Iris pigment epithelial cell (primary cell): ENCODE results near the gene SPAG4.

Experiments
- DNase-seq: peaks from one replicate; pipeline ENCODE4 v3.0.0-alpha.2; 2011; ENCODE audit warnings: low read depth

SPAG4 gene

GRCh38 chr20:35657271-35657670, 41.6 kb downstream of the SPAG4 start:
- no peak for DNase-seq

- no peak for DNase-seq
These were observed 44.7 kb downstream of the SPAG4 start for GRCh38 chr20:35660122-35660937.

- peak; percentile 24 for DNase-seq
These were observed 45.4 kb downstream of the SPAG4 start for GRCh38 chr20:35661053-35661452.

- DNase-seq: no peak
These were observed 46.3 kb downstream of the SPAG4 start for GRCh38 chr20:35661908-35662307.

GRCh38 chr20:35662551-35662950, 46.9 kb downstream of the SPAG4 start:
- no peak for DNase-seq

GRCh38 chr20:35663516-35664465, 48.2 kb downstream of the SPAG4 start:
- peak; percentile 37 for DNase-seq

GRCh38 chr20:35664466-35665206, 49.0 kb downstream of the SPAG4 start, which contains the start of the genes CPNE1 and RBM12:
TSS of gene CPNE1 (minus strand) at chr20:35664900. CDS start at chr20:35632923, 31,977 bp downstream.
TSS of gene RBM12 (minus strand) at chr20:35664900. CDS start at chr20:35655322, 9,578 bp downstream.
- DNase-seq: peak; percentile 91

GRCh38 chr20:35665949-35666288, 50.3 kb downstream of the SPAG4 start:
- no peak for DNase-seq

- DNase-seq: no peak
These were observed 53.6 kb downstream of the SPAG4 start for GRCh38 chr20:35669221-35669620.

GRCh38 chr20:35669681-35670080, 54.1 kb downstream of the SPAG4 start:
- no peak for DNase-seq
